ENCODE results near the gene RPRM. TPM values are rescaled to one million over a fixed set of nuclear protein-coding genes. Genes with fewer than 3 reads are reported as not detected.
"Not testable (repeated sequence)": the region's sequence is repeated elsewhere in the genome, so short reads cannot be mapped to it uniquely, and the experiment has no call there.

Gene RPRM
- total and polyA plus RNA-seq, 2 donors from 2014 or later: 0.16 to 1.3 TPM

GRCh38 chr2:153510996-153511395 is 32.4 kb upstream of the RPRM start:
- intact Hi-C loops (cut with DNase I): no loop called here
- H3K36me3 ChIP-seq (ENCODE audit: control insufficient read depth in 2 of 3, insufficient read depth in 3 of 3, low read length in 3 of 3): no peaks in the 10 kb centered on the region
- DNase-seq (no peak), FAIRE-seq (no peak)
- no peak overlapping the region for H3K9ac ChIP-seq (ENCODE audit: low read length in 3 of 3)
- H3K4me1 ChIP-seq (ENCODE audit: control insufficient read depth in 2 of 3, insufficient read depth in 2 of 3, low read depth in 1 of 3, low read length in 3 of 3): no peaks in the 10 kb centered on the region
- H3K9me3 ChIP-seq (ENCODE audit: control insufficient read depth in 2 of 3, insufficient read depth in 1 of 3, low read length in 3 of 3): peaks cover 0 to 4% (median 2%) of the 10 kb centered on the region in 3 donors
- H3K4me3 ChIP-seq (ENCODE audit: low read length in 3 of 3): no peak overlapping the region
- H3K27me3 ChIP-seq (ENCODE audit: control insufficient read depth, insufficient read depth, low read length): no peaks in the 10 kb centered on the region
- H3K27ac ChIP-seq (ENCODE audit: low read depth in 2 of 2, low read length in 2 of 2): no peak overlapping the region
- no peak for TF ChIP-seq CTCF (IDR thresholded peaks at IDR 0.05; ENCODE audit: borderline replicate concordance, extremely low read depth, insufficient read depth)

- intact Hi-C loops (cut with DNase I): no loop called here
- Histone ChIP-seq H3K27ac (ENCODE audit: low read depth in 2 of 2, low read length in 2 of 2) (no peak overlapping the region), H3K36me3 (ENCODE audit: control insufficient read depth in 2 of 3, insufficient read depth in 3 of 3, low read length in 3 of 3) (no peaks in the 10 kb centered on the region), H3K9ac (ENCODE audit: low read length in 3 of 3) (no peak overlapping the region), H3K27me3 (ENCODE audit: control insufficient read depth, insufficient read depth, low read length) (no peaks in the 10 kb centered on the region), H3K4me3 (ENCODE audit: low read length in 3 of 3) (no peak overlapping the region), H3K9me3 (ENCODE audit: control insufficient read depth in 2 of 3, insufficient read depth in 1 of 3, low read length in 3 of 3) (peaks cover 0 to 4% (median 2%) of the 10 kb centered on the region in 3 donors), H3K4me1 (ENCODE audit: control insufficient read depth in 2 of 3, insufficient read depth in 2 of 3, low read depth in 1 of 3, low read length in 3 of 3) (no peaks in the 10 kb centered on the region)
- no peak for DNase-seq
- no peak for TF ChIP-seq CTCF (IDR thresholded peaks at IDR 0.05; ENCODE audit: borderline replicate concordance, extremely low read depth, insufficient read depth)
- no peak for FAIRE-seq
Observed at GRCh38 chr2:153509133-153509532, 30.6 kb upstream of the RPRM start.

DNA sequence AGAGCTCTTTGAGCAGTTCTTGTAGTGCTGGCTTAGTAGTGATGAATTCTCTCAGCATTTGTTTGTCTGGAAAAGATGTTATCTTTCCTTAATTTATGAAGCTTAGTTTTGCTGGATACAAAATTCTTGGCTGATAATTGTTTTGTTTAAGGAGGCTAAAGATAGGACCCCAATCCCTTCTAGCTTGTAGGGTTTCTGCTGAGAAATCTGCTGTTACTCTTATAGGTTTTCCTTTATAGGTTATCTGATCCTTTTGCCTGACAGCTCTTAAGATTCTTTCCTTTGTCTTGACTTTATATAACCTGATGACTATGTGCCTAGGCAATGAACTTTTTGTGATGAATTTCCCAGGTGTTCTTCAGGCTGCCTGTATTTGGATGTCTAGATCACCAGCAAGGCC is 27.9 kb upstream of the RPRM start:
- FAIRE-seq; intact Hi-C loops (cut with DNase I); H3K4me3 ChIP-seq (ENCODE audit: low read length in 3 of 3); H3K4me1 ChIP-seq (ENCODE audit: control insufficient read depth in 2 of 3, insufficient read depth in 2 of 3, low read depth in 1 of 3, low read length in 3 of 3); H3K9ac ChIP-seq (ENCODE audit: low read length in 3 of 3); H3K9me3 ChIP-seq (ENCODE audit: control insufficient read depth in 2 of 3, insufficient read depth in 1 of 3, low read length in 3 of 3); H3K27me3 ChIP-seq (ENCODE audit: control insufficient read depth, insufficient read depth, low read length); H3K27ac ChIP-seq (ENCODE audit: low read depth in 2 of 2, low read length in 2 of 2); DNase-seq; H3K36me3 ChIP-seq (ENCODE audit: control insufficient read depth in 2 of 3, insufficient read depth in 3 of 3, low read length in 3 of 3): not testable (repeated sequence)

GRCh38 chr2:153499439-153499838 is 20.9 kb upstream of the RPRM start:
- intact Hi-C loops (cut with DNase I): no loop called here
- no peak for DNase-seq
- no peaks in the 10 kb centered on the region for H3K9me3 ChIP-seq (ENCODE audit: control insufficient read depth in 2 of 3, insufficient read depth in 1 of 3, low read length in 3 of 3)
- TF ChIP-seq CTCF (IDR thresholded peaks at IDR 0.05; ENCODE audit: borderline replicate concordance, extremely low read depth, insufficient read depth): no peak
- H3K36me3 ChIP-seq (ENCODE audit: control insufficient read depth in 2 of 3, insufficient read depth in 3 of 3, low read length in 3 of 3): no peaks in the 10 kb centered on the region
- FAIRE-seq: no peak
- H3K4me3 ChIP-seq (ENCODE audit: low read length in 3 of 3): no peak overlapping the region
- no peak overlapping the region for H3K9ac ChIP-seq (ENCODE audit: low read length in 3 of 3)
- no peak overlapping the region for H3K27ac ChIP-seq (ENCODE audit: low read depth in 2 of 2, low read length in 2 of 2)
- no peaks in the 10 kb centered on the region for H3K27me3 ChIP-seq (ENCODE audit: control insufficient read depth, insufficient read depth, low read length)
- H3K4me1 ChIP-seq (ENCODE audit: control insufficient read depth in 2 of 3, insufficient read depth in 2 of 3, low read depth in 1 of 3, low read length in 3 of 3): no peaks in the 10 kb centered on the region

Data from kidney (tissue), 14 donors.